UCSD-AML1 (cell line): ENCODE data around the gene NT5E.
"Not testable (repeated sequence)": the region's sequence is repeated elsewhere in the genome, so short reads cannot be mapped to it uniquely, and the experiment has no call there.

Experiments used
- DNase-seq: peaks from one replicate; lab custom pipeline; 2025; ENCODE audit not compliant: unreplicated experiment; lab: John Stamatoyannopoulos, UW

The NT5E gene

GRCh38 chr6:85484948-85485347 lies 35.1 kb downstream of the NT5E start:
- DNase-seq, result no peak

DNA sequence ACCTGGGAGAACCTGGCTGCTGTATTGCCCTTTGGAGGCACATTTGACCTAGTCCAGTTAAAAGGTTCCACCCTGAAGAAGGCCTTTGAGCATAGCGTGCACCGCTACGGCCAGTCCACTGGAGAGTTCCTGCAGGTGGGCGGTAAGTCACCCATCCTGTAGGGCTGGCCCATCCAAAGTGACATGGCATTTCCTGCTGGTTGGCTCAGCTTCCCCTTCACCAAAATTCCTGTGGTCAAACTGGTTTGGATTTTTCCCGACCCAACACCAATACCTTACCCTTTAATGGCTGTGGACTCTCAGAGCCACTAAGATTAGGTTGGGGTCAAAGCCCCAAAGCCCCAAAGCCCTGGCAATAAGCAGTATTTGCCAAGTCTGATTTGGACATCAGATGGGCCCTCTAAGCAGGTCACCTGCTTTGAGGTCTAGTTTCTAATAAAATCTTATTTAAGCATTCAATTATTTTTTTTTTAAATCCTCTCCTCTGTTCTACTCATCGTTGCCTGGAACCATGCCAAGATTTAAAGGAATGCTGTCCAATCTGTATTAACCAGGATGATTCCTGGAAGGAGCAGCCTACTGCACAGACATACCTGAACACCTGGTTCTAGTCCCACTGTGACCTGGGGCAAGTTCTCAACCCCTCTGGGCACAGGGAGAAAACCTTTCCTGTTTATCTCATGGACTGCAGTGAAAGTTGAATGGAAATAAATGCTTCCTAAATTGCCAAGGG lies 40.8 kb downstream of the NT5E start:
- no peak for DNase-seq

DNA sequence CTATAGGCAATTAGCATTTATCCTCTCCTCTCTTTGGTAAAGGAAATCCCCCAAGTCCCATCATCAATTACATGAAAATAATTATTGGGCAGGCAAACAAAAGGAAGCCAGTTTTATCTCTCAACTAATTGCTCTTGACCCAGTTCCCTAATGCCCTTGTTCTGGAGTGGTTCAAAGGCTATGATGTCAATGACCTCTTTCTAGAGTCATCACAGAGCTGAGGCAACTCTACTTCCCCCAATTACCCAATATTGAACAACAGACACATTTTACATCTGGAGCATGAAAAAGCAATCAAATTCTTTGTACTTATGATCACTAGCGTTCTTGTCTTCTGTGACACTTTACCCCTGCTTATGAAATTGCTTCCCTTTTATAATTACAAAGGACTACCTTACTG lies 43.5 kb downstream of the NT5E start:
- DNase-seq, result no peak

DNA sequence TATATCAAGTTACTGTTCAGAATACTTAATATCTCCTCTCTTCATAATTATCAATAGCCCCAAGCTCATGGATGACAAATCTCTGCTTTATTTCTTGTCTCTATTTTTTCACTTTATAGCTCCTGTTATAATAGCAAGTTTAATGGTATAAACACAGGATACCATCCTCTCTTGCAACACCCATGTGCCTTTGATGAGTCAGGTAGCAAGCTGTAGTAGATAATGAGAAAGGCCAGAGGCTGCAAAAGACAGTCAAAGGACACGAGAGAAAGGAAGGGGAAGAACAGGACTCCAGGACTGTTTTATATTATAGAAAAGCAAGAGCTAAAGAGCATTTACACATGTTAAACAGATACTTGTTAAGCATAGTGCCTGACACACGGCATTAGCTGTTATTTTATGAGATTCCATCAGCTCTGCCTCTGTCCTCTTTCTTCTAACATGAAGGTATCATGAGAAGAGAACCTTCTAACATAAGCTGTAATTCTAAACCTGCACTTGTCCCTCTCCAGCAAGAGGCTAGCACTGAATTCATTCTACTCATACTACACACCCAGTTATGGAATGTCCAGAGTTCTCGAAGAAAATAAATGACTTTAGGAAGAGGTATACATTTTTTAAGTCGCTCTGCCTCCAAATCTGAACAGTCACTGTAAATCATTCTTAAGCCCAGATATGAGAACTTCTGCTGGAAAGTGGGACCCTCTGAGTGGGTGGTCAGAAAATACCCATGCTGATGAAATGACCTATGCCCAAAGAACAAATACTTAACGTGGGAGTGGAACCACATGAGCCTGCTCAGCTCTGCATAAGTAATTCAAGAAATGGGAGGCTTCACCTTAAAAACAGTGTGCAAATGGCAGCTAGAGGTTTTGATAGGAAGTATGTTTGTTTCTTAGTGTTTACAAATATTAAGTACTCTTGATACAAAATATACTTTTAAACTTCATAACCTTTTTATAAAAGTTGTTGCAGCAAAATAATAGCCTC lies 45.0 kb downstream of the NT5E start:
- no peak for DNase-seq

- no peak for DNase-seq
These were observed 46.2 kb downstream of the NT5E start for GRCh38 chr6:85496009-85496579.

DNA sequence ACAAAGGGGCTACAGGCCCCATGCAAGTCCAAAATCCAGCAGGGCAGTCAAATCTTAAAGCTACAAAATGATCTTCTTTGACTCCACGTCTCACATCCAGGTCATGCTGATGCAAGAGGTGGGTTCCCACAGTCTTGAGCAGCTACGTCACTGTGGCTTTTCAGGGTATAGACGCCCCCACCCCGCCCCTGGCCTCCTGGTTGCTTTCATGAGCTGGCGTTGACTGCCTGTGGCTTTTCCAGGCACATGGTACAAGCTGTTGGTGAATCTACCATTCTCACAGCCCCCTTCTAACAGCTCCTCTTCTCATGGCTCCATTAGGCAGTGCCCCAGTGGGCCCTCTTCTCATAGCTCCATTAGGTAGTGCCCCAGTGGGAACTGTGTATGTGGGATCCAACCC lies 47.0 kb downstream of the NT5E start:
- DNase-seq, result no peak

- no peak for DNase-seq
These were observed 48.8 kb downstream of the NT5E start for GRCh38 chr6:85498596-85499258.

- no peak for DNase-seq
These were observed 56.7 kb downstream of the NT5E start for GRCh38 chr6:85506441-85507093.

- no peak for DNase-seq
These were observed 66.3 kb downstream of the NT5E start for GRCh38 chr6:85516168-85516567.

DNA sequence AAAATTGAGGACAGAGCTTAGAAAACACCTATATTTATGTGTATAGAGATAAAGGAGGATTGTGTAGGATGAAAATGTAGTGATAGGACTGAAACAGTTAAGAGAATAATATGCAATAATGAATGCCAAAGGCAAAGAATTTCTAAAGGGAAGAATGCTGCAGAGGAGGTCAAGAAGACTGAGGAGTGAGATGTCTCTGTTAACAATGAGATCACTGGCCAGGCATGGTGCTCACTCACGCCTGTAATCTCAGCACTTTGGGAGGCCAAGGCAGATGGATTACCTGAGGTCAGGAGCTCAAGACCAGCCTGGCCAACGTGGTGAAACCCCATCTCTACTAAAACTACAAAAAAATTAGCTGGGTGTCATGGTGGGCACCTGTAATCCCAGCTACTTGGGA lies 74.4 kb downstream of the NT5E start:
- DNase-seq, result not testable (repeated sequence)

GRCh38 chr6:85537055-85537494 lies 87.2 kb downstream of the NT5E start:
- no peak for DNase-seq

- no peak for DNase-seq
These were observed 94.9 kb downstream of the NT5E start for GRCh38 chr6:85544776-85545175.
